ENCODE results near the gene USP2. TPM values are rescaled to one million over a fixed set of nuclear protein-coding genes. Genes with fewer than 3 reads are reported as not detected.

USP2 gene
- total and polyA plus RNA-seq, 2 donors (not counting 1 experiment from before 2014, with no cell fraction given): 0.66 to 2.3 TPM

DNA sequence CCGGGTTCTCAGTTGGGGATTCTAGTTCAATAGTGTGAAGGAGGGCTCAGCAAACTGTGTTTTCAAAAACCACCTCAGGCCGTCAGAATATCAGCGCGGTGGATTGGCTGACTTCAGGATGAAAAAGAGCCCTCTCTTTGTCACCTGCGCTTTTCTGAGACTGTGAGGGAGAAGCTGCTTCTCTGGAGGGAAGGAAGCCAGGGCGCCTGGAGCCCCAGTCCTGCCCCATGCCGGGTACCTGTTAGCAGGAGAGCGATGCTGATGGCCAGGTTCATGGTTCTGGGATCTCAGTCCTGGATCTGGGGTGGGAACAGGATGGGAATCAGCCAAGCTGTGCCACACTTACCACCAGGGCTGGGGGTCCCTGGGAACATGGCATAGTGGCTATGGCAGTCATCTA is 39.1 kb upstream of the USP2 start:
- no peak overlapping the region for H3K9ac ChIP-seq (ENCODE audit: insufficient read depth, low read length)
- H4K20me1 ChIP-seq (ENCODE audit: control insufficient read depth, extremely low read depth, insufficient read depth, low read length): no peaks in the 10 kb centered on the region
- peaks cover 39% of the 10 kb centered on the region for H3K79me2 ChIP-seq (ENCODE audit: control insufficient read depth, insufficient read depth, low read length)
- H2AFZ ChIP-seq (ENCODE audit: low read length): no peak overlapping the region
- H3K27ac ChIP-seq (ENCODE audit: insufficient read depth, low read length): no peak overlapping the region
- H3K9me3 ChIP-seq (ENCODE audit: control insufficient read depth, insufficient read depth, low read depth, low read length): no peaks in the 10 kb centered on the region
- TF ChIP-seq EZH2 (IDR thresholded peaks at IDR 0.05; ENCODE audit: low read length, missing control alignments): no peak
- no peak for TF ChIP-seq CTCF (conservative IDR thresholded peaks at IDR 0.05 in 1 of 2, IDR thresholded peaks at IDR 0.05 in 1 of 2; ENCODE audit: low read depth in 1 of 2, low read length in 2 of 2)
- peaks cover 16% of the 10 kb centered on the region for H3K36me3 ChIP-seq (ENCODE audit: control insufficient read depth, insufficient read depth, low read length)
- H3K27me3 ChIP-seq (ENCODE audit: control insufficient read depth, insufficient read depth, low read length): no peaks in the 10 kb centered on the region
- H3K4me1 ChIP-seq (ENCODE audit: control insufficient read depth, extremely low read depth, insufficient read depth, low read length): peaks cover 18% of the 10 kb centered on the region
- peak overlapping the region in 3 of 4 experiments; percentile 69 to 86 (median 75) for H3K4me3 ChIP-seq (replicated peaks in 1 of 4; ENCODE audit: control extremely low read depth in 1 of 4, insufficient read depth in 1 of 4, low read depth in 3 of 4, low read length in 4 of 4)
- H3K4me2 ChIP-seq (ENCODE audit: extremely low read depth, insufficient read depth, low read length): peak overlapping the region; percentile 89
- no peak for DNase-seq (ENCODE audit: low read depth in 2 of 2)

GRCh38 chr11:119419834-119420492 is 38.5 kb upstream of the USP2 start:
- Histone ChIP-seq H3K27me3 (ENCODE audit: control insufficient read depth, insufficient read depth, low read length) (no peaks in the 10 kb centered on the region), H3K36me3 (ENCODE audit: control insufficient read depth, insufficient read depth, low read length) (peaks cover 16% of the 10 kb centered on the region), H3K4me1 (ENCODE audit: control insufficient read depth, extremely low read depth, insufficient read depth, low read length) (peaks cover 18% of the 10 kb centered on the region), H3K27ac (ENCODE audit: insufficient read depth, low read length) (no peak overlapping the region), H3K79me2 (ENCODE audit: control insufficient read depth, insufficient read depth, low read length) (peaks cover 39% of the 10 kb centered on the region), H3K9ac (ENCODE audit: insufficient read depth, low read length) (no peak overlapping the region), H4K20me1 (ENCODE audit: control insufficient read depth, extremely low read depth, insufficient read depth, low read length) (no peaks in the 10 kb centered on the region), H3K9me3 (ENCODE audit: control insufficient read depth, insufficient read depth, low read depth, low read length) (no peaks in the 10 kb centered on the region), H2AFZ (ENCODE audit: low read length) (no peak overlapping the region), H3K4me3 (replicated peaks in 1 of 4; ENCODE audit: control extremely low read depth in 1 of 4, insufficient read depth in 1 of 4, low read depth in 3 of 4, low read length in 4 of 4) (peak overlapping the region in 1 of 4 experiments; percentile 86), H3K4me2 (ENCODE audit: extremely low read depth, insufficient read depth, low read length) (peak overlapping the region; percentile 46)
- no peak for DNase-seq (ENCODE audit: low read depth in 2 of 2)
- TF ChIP-seq CTCF (conservative IDR thresholded peaks at IDR 0.05 in 1 of 2, IDR thresholded peaks at IDR 0.05 in 1 of 2; ENCODE audit: low read depth in 1 of 2, low read length in 2 of 2): no peak
- no peak for TF ChIP-seq EZH2 (IDR thresholded peaks at IDR 0.05; ENCODE audit: low read length, missing control alignments)

DNA sequence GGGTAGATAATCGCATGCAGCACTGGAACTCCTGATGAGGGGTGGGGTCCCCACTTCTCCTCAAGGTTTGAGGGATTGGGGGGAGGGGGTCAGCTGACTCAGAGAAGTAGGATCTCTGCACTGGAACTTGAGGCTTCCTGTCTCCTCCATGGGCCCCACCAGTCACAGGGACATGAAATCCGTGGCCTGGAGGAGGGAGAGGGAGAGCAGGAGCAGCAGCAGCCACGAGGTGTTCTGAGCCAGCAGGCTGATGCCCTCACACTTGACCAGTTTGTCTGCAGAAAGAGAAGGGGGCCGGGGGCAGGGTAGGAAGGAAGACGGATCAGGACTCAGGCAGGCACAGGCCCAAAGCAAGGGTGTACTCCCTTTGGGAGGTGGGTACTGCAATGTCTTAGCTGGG is 37.8 kb upstream of the USP2 start:
- Histone ChIP-seq H3K4me2 (ENCODE audit: extremely low read depth, insufficient read depth, low read length) (no peak overlapping the region), H3K36me3 (ENCODE audit: control insufficient read depth, insufficient read depth, low read length) (peaks cover 16% of the 10 kb centered on the region), H3K4me1 (ENCODE audit: control insufficient read depth, extremely low read depth, insufficient read depth, low read length) (peaks cover 18% of the 10 kb centered on the region), H3K27ac (ENCODE audit: insufficient read depth, low read length) (no peak overlapping the region), H3K9ac (ENCODE audit: insufficient read depth, low read length) (no peak overlapping the region), H3K9me3 (ENCODE audit: control insufficient read depth, insufficient read depth, low read depth, low read length) (no peaks in the 10 kb centered on the region), H2AFZ (ENCODE audit: low read length) (no peak overlapping the region), H4K20me1 (ENCODE audit: control insufficient read depth, extremely low read depth, insufficient read depth, low read length) (no peaks in the 10 kb centered on the region), H3K79me2 (ENCODE audit: control insufficient read depth, insufficient read depth, low read length) (peaks cover 39% of the 10 kb centered on the region), H3K4me3 (replicated peaks in 1 of 4; ENCODE audit: control extremely low read depth in 1 of 4, insufficient read depth in 1 of 4, low read depth in 3 of 4, low read length in 4 of 4) (no peak overlapping the region), H3K27me3 (ENCODE audit: control insufficient read depth, insufficient read depth, low read length) (no peaks in the 10 kb centered on the region)
- no peak for DNase-seq (ENCODE audit: low read depth in 2 of 2)
- TF ChIP-seq EZH2 (IDR thresholded peaks at IDR 0.05; ENCODE audit: low read length, missing control alignments): no peak
- no peak for TF ChIP-seq CTCF (conservative IDR thresholded peaks at IDR 0.05 in 1 of 2, IDR thresholded peaks at IDR 0.05 in 1 of 2; ENCODE audit: low read depth in 1 of 2, low read length in 2 of 2)
